GM21381 (cell line): ENCODE measurements around the gene WWTR1.

Experiments used
- ATAC-seq: cut with Tn5 transposase; IDR thresholded peaks from one replicate; pipeline ENCODE4 v1.9.1; 2021; ENCODE audit warnings: mild to moderate bottlenecking, moderate library complexity; ENCODE audit not compliant: unreplicated experiment

The WWTR1 gene

DNA sequence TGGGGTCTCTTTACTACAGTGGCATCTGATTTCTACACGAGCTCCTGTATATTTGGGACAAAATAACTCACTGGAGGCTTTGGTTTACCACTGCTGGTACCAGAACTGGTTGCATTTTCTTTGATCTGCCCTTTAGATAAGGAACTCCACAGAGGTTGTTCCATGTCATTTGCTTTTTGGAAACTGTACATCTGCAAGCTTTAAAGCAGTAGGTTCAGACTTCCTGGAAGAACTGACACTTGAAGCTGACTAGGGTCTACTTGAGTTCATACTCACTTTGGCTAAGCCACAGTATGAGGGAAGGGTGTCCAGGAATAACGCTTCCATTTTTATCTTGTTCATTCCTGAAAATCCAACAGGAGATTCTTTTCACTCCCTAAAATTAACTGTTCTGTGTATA, 86.4 kb downstream of the WWTR1 start:
- no peak for ATAC-seq

DNA sequence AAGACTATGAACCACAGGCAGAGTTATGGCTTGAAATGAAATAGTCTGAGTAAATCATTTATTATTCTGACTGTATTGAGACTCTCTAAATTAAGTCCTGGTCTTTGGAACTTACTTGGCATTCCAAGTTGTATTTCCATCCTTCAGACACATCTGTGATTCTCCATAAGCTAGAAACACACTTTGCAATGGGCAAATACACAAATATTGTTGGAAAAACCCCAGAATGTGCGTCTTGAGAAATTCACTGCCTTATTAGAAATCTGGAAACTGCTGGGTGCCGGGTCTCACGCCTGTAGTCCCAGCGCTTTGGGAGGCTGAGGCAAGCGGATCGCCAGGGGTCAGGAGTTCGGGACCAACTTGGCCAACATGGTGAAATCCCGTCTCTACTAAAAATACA, 87.8 kb downstream of the WWTR1 start:
- ATAC-seq = no peak

DNA sequence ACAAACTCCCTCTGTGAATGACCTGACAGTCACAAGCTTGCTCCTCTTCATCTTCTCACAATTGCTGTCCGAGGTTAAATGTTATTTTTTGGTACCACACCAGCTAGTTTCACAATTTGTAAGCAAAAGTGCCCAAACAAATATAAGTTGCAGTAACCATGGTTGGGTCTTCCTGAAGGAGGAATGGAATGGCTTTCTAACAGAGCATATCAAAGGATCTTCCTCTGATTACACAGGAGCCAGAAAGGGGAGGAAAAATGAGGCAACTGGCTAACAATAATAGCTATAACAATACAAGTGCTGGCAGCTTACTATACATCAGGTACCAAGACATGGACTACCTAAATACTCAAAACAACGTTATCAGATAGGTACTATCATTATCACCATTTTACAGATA, 90.4 kb downstream of the WWTR1 start:
- ATAC-seq = no peak

DNA sequence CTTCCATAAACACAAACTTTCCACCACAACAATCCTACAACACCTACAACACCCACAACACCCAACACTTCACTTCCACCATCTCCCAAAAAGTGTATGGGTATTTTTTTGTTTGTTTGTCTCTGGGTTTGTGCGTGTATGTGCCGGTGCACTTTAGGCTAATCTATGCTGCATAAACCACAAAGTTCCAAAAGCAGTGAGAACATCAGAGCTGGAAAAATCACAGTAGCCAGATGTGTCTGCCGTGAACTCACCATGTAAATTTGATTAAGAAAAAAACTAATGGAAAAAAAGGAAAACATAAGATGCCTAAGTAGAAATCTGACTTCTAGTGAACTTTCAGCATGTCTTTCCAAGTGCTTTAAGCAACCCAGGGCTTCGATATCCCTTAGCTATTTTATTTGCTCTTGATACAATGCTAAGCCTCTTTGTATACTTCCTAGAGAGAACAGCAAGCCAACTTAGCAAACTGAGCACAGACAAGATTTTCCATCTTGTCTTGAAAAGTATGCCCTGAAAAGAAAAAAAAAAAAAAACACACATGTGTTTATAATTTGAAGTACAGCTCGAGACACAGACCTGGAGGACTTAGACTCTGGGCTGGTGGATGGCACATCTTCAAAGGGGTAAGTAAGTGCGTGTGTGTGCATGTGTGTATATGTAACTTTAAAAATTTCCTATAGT, 91.4 kb downstream of the WWTR1 start:
- ATAC-seq = no peak

DNA sequence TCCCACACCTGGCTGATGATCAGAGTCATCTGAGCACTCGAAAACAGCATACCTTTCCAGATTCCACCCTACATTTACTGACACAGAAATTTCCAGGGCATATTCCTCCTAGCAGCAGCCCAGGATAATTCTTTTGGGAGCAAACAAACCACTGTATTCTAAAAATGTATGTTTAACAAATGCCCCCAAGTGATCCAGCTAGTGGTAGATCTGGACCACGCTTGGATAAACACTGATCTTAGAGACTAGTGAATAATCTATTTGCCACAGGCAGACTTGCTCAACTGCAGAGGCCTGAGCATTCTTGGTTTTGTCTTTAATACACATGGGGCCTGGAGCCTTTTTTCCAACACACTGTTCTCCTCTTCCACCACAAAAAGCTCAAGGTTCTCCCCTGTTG, 93.7 kb downstream of the WWTR1 start:
- ATAC-seq = no peak

DNA sequence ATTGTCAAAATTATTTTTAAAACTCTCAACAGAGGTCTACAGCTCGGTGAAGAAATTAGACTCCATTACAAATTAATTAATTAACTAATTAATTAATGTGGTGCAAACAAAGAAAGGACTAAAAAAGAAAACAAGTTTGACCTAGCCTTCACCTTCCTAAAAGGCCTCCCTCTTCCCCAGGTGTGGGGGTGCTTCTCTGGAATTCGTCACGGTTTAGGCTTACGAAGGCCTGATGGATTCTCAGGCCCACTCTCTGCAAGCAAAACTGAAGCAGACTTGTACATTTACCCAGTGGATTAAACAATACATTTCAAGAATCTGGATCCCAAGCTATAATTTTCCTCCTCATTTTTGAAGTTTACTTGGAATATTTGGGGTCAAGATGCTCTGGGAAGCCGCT, 94.7 kb downstream of the WWTR1 start:
- ATAC-seq = no peak

DNA sequence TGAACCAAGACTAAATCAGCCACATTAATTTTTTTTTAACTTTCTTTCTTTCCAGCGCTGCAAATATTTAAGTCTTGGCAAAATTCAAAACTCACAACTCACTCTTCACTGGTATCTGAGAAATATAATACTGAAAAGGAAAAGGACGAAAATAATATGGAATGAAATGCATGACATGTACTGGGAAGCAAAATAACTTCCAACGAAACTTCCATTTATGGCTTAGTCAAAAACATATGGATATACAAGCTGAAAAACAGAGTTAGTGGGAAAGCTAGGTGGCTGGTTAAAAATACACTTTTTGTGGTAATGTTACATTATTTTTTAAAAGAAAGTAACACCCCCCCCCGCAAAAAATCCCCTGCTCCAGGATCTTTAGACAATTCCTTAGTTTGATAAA, 97.2 kb downstream of the WWTR1 start:
- no peak for ATAC-seq

DNA sequence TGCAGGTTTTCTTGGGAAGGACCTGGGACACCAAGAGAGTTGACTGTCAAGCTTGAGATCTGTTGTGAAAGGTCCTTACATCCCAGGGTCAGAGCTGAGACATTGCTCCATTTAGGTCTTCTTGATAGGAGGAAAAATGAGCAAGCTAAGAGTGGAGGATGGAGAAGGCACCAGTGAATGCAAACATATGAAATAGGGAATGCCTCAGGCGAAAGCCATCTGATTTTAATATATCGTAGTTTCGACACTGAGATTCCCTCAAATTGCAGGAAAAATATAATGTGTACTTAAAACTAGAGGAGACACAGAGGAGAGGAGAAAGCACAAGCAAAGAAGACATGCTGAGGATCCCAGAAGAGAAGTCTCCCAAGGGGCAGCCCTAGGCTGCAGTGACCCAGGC, 97.8 kb downstream of the WWTR1 start:
- ATAC-seq = no peak

DNA sequence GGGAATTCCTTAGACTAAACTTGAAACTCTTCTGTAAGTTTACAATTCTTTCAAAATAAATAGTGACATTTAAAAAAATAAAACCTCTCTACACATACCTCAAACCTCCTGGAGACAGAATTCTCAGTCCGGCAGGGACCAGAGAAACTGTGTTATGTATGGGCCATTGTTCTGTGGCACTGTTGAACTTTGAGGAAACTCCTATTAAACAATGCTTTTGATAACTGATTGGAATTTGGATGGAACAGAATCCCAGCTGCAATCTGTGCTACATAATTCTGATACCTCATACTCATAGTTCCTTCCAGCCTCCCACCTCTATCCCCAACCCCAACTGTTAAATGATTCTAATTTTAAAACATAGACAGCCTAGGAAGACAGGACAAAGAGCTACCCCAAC, 98.3 kb downstream of the WWTR1 start:
- ATAC-seq = no peak

DNA sequence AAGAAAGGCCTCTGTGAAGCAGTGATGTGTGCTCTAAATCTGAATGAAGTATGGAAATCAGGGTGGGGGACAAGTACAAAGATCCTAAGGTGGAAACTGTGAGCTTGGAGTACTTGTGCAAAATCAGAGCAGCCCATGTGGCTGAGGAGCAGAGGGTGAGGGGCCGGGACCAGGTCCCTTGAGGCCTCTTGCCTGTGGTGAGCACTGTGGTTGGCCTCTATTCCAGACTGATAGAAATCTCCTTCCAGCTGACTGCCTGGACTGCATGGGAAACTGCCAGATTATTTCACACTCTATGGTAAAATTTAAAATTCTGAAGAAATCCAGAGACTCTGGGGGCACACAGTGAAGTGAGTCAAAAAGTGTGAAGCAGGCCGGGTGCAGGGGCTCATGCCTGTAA, 101.9 kb downstream of the WWTR1 start:
- ATAC-seq = no peak

DNA sequence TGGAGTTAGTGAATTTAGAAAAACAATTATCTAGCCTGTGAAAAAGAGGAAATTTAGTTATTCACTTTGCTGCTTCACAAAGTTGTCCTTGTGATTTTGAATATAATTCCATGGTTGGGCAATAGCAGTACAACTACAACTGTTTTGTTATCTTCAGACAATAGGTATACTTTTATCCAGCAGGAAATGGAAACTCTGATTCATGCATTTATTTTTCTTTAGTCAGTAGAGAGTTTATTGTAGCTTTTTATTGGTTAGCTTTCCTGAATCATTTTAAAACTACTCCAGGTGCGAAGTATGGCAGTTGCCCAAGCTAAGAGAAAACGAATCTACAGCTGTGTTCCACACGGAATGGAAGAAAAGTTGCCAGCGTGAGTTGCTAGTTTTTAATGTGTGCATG, 103.0 kb downstream of the WWTR1 start:
- no peak for ATAC-seq

DNA sequence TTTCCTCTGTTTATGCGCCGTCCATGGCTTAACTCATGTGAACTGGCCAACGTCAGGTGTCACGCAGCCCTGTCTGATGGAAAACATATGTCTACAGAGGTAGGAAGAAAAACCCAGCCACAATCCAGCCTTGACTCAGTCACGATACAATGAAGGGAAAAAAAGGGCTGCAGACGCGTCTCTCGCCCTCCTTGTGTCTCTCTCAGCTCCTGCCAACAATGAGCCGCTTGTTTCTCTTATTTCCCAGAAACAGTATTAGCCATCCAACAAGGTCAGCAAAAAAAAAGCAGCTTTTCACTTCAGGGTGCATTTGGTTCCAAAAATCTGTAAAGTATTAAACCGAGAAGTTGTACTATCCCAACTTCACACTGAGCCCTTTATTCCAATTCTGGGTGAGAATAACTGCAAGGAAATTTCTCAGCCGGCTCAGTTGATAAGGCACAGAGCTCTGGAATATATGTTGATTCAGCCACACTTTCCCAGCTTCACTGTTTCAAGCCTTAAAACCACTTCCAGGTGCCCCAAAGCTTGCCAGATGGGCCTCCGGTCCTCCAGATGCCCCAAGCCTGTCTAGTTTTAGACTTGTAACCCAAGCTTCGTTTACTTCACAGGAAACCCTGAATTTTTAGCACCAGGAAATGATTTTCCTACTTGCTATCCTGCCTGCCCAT, 103.9 kb downstream of the WWTR1 start:
- ATAC-seq = no peak

DNA sequence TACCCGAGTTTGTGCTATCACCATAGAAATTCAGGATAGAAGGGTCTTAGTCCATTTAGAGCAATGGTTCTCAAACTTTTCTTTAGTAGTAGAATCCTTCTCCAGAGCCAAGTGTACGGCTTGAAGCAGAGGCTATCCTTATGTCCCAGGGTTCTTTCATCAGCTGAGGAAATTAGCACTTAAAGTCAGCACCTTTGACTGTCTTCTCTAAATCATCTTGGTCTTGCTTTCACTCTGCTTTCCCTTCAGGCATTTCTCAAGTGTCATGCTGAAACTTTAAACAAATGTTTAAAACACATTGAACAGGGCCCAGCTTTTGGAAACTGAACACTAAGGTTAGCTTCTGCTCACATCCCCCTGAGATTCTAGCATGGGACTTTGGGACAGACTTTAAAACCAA, 105.1 kb downstream of the WWTR1 start:
- no peak for ATAC-seq

DNA sequence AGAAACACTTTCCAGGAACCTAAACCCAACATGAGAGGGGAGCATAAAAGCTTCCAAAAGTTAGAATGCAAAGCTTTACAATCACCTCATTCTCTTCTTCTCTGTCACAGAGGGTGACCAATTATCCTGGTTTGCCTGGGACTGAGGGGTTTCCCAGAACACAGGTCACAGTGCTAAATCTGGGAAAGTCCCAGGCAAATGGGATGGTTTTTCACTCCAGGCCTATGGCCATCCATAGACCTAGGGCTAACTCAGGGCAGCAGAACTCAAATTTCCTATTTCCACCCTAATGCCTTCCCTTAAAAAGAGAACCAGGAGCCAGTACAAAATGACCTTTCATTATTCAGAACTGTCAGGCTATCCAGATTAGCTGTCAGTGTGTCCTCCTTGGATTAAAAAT, 106.3 kb downstream of the WWTR1 start:
- no peak for ATAC-seq

DNA sequence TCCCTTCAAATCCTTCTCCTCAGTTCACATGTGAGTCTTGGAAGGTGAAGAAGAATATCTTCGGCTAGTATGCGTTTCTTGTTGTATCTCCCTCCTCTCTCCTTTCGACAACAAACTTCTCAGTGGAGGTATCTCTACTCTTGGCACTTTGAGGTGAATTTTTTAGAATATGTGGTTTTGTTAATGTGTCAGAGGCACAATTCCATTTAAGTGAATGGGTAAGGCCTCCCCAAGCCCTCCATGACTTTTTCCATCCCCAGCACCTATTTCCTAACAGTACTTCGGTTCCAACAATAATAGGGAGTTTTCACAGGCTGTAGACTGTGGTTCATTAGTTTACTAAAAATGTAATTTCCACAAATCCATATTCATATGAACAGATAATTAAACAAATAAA, 109.2 kb downstream of the WWTR1 start:
- no peak for ATAC-seq

DNA sequence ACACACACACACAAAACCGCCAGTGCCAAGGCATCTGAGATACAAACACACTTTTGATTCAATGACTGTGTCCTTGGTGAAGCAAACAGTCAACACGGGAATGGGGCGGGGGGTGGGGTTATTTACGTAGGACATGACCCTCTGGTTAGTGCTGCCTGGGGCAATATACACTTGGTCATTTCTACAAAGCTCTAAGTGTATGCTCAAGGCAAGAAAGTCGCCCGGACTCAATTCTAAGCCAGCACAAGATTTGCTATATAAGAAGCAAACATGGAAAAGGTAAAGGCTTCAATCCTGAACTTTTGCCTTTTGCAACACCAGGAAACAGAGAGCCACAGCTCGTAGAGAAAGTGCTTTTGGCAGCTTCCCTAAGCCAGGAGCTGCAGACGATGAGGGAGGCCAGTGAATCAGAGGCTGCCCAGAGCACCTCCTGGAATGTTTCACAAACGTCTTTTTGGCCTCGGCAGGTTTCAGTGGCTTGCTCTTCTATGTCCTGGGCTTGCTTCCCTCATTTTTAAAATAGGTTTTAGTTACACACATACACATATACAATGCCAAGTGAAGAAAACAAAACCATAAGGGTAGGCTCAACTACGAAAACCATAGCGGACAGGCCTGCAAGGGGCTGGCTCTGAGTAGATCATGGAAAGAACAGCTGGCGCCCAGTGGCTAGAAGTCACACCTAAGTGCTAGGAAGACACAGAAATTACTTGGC, 109.7 kb downstream of the WWTR1 start:
- ATAC-seq = no peak

DNA sequence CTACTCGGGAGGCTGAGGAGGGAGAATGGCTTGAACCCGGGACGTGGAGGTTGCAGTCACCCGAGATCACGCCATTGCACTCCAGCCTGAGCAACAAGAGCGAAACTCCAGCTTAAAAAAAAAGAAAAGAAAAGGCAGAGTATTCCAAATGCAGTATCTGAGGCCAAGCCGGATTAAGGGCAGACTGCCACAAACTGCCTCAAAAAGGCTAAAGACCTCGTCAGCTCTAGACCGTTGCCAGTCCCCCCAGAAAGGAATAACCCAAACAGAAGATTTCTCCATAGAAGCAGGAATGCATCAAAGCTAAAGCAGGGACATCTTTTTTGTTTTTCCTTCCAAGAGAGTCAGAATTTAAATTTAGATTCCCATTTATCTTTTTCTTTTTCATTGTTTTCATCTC, 110.4 kb downstream of the WWTR1 start:
- ATAC-seq = no peak

DNA sequence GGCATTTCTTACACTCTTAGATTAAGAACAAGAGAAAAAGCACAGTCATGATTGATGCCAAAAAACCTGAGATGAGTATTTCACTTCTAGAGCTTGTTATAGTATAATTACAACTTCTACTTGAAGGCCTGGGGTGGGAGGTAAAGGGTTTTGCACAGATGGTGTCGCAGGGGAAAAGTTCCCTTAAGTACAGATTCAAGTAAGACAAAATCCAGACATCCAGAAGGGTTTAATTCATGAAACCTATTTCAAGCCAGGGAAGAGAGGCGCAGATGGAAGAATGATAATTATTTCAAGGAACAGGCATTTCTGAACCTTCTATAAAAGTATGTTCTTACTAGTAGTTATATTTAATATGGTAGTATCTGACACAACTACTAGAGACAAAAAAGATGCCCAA, 112.8 kb downstream of the WWTR1 start:
- ATAC-seq = no peak

DNA sequence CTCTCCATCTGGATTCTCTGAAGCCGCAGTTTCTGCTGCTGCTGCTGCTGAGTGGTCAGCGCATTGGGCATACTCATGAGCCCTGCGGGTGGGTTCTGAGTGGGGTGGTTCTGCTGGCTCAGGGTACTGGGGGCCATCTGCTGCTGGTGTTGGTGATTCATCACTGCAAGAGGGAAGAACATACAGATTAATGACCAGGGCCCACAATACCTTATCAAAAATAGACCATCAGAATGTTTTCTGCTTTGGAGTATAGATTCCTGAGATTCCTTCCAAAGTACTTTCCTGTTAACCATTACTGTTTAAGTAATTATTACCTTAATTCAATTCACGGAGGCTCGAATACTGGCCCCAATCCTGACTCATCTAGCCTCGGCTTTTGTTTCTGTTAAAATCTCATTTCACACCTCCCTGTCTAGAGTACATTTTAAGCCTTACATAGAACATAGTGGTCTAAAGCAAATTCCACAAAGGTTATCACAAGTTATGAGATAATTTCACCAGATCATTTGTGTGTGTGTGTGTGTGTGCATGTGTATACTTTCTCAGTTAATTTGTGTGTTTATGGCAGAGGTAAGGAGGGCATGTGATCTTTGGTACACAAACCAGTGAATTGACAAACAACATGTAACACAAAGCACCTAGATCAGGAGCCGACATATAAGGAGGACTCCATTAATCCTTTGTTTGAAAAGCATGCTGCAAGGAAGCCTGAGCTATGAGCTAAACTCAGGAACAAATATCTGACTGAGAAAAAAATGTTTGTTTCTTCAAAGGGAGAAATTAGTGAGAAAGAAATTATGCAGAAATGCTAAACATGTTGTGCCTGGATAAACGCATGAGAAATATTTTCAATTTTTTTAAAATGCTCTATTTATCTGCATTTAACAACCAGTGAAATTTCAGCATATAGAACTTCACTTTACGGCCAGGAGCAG, 115.2 kb downstream of the WWTR1 start:
- no peak for ATAC-seq

DNA sequence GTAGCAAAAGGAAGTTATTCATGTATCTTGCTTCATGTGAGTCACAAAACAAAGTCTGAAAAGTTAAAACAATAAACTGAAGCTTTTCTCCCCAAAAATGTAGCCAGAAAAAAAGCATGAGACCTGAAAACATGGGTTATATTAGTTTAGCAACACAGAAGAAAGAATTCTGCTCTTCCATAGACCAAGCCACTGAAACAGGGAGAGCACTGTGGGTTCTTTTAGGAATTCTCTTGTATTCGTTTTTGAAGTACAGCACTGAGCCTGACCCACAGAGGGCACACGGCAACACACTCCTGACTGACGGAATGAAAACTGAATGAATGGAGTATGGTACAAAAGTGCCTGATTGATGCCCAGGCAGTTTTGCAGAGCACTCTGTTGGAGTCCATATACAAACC, 116.7 kb downstream of the WWTR1 start:
- ATAC-seq = no peak

DNA sequence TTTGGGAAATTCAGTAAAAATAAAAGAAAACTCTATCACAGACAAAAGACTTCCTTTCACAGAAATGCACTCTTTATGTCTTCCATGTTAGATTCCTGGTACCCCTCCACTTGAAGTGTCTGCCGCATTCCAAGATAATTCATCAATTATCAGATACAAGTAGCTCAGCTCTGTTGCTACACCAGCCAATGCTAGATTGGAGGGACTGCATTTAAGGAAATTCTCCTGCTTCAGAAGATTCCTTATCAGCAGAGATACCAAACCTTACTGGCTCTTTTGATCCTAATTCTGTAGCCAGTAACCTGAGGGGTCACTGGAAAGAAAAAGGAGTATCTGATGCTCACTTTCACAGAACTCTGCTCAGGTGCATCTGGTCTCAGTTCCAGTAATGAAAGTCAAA, 119.5 kb downstream of the WWTR1 start:
- no peak for ATAC-seq
